Activated CD4-positive, alpha-beta memory T cell treated with anti-CD3 and anti-CD28 coated beads, Interleukin-2, amount 10 ng/mL, durations not matched to agents 7 days and 5 days (primary cell): ENCODE data around the gene ZNF280B. TPM values are rescaled to one million over a fixed set of nuclear protein-coding genes. Genes with fewer than 3 reads are reported as not detected.
A peak's percentile ranks its signal among the peaks of the same experiment; 100 is the strongest.

Experiments
- CTCF ChIA-PET: fragments of 350-600 bp; sonication (Branson Sonifier 250); formaldehyde crosslinking; loops from one replicate; lab custom pipeline; 2021; ENCODE audit warnings: antibody characterized with exemption, inconsistent platforms; lab: Charles Lee
- POLR2A ChIA-PET: fragments of 350-600 bp; sonication (Branson Sonifier 250); formaldehyde crosslinking; loops from one replicate; lab custom pipeline; 2021; ENCODE audit warnings: antibody characterized with exemption; lab: Charles Lee
- DNase-seq: peaks from one replicate; pipeline ENCODE4 v3.0.0-alpha.2; 2020
- H3K27ac Mint-ChIP-seq: one replicate; pipeline ENCODE4 v1.8.0; 2021; ENCODE audit warnings: mild to moderate bottlenecking, mixed read lengths
- H3K27me3 Mint-ChIP-seq: one replicate; pipeline ENCODE4 v1.8.0; 2021; ENCODE audit warnings: mixed read lengths
- H3K36me3 Mint-ChIP-seq: one replicate; pipeline ENCODE4 v1.8.0; 2021; ENCODE audit warnings: low read depth, mixed read lengths
- H3K4me1 Mint-ChIP-seq: one replicate; pipeline ENCODE4 v1.8.0; 2021; ENCODE audit warnings: mixed read lengths
- H3K4me3 Mint-ChIP-seq: one replicate; pipeline ENCODE4 v1.8.0; 2021; ENCODE audit warnings: mild to moderate bottlenecking, mixed read lengths
- H3K9me3 Mint-ChIP-seq: one replicate; pipeline ENCODE4 v1.8.0; 2021; ENCODE audit warnings: mixed read lengths
- total RNA-seq, 2 experiments: library from RNA; stranded (reverse); gene quantifications; one replicate each; pipeline ENCODE4 v1.2.3, GENCODE V29; 2021

Gene ZNF280B
- 1 to 10 TPM; 2.0 TPM for total RNA-seq

GRCh38 chr22:22508274-22509176 lies at the start of gene ZNF280B:
Gene ZNF280B (minus strand): TSS chr22:22508742. CDS start chr22:22489398, 19,344 bp downstream.
- Mint-ChIP-seq H3K36me3 (peaks cover 24% of the 10 kb centered on the region), H3K4me3 (peak within 1 kb of the TSS; percentile 69), H3K9me3 (peaks cover 9% of the 10 kb centered on the region), H3K27me3 (peaks cover 10% of the 10 kb centered on the region), H3K27ac (no peak within 1 kb of the TSS), H3K4me1 (peaks cover 13% of the 10 kb centered on the region)
- DNase-seq: peak; percentile 87
- CTCF ChIA-PET: interaction anchor here (0.5 to 2.6 kb wide), 19 partner anchors 9 to 148 kb away, joined by 3 to 9 read pairs (median 4); partner anchors contain the start of gene ZNF280A
- POLR2A ChIA-PET: no interaction called here

GRCh38 chr22:22556995-22557925 lies 48.7 kb upstream of the ZNF280B start:
- Mint-ChIP-seq H3K9me3 (no peaks in the 10 kb centered on the region), H3K4me3 (no peak overlapping the region), H3K27me3 (no peaks in the 10 kb centered on the region), H3K36me3 (no peaks in the 10 kb centered on the region), H3K4me1 (peaks cover 4% of the 10 kb centered on the region), H3K27ac (no peak overlapping the region)
- DNase-seq: no peak
- ChIA-PET POLR2A (no interaction called here), CTCF (no interaction called here)

- ChIA-PET CTCF (no interaction called here), POLR2A (no interaction called here)
- H3K27ac Mint-ChIP-seq: no peak overlapping the region
- H3K4me3 Mint-ChIP-seq: no peak overlapping the region
- no peaks in the 10 kb centered on the region for H3K27me3 Mint-ChIP-seq
- DNase-seq: no peak
- peaks cover 4% of the 10 kb centered on the region for H3K4me1 Mint-ChIP-seq
- H3K9me3 Mint-ChIP-seq: no peaks in the 10 kb centered on the region
- H3K36me3 Mint-ChIP-seq: no peaks in the 10 kb centered on the region
Measured at GRCh38 chr22:22556578-22556977, 48.0 kb upstream of the ZNF280B start.

GRCh38 chr22:22555596-22555995 lies 47.1 kb upstream of the ZNF280B start:
- Mint-ChIP-seq H3K27me3 (no peaks in the 10 kb centered on the region), H3K4me3 (no peak overlapping the region), H3K36me3 (no peaks in the 10 kb centered on the region), H3K27ac (no peak overlapping the region), H3K9me3 (no peaks in the 10 kb centered on the region), H3K4me1 (peaks cover 4% of the 10 kb centered on the region)
- ChIA-PET CTCF (interaction anchor here (0.7 kb wide), 1 partner anchor 83 kb away, joined by 3 read pairs; no protein-coding TSS in a partner anchor), POLR2A (no interaction called here)
- DNase-seq: no peak

GRCh38 chr22:22554587-22555284 lies 46.2 kb upstream of the ZNF280B start:
- no peaks in the 10 kb centered on the region for H3K36me3 Mint-ChIP-seq
- no peak overlapping the region for H3K4me3 Mint-ChIP-seq
- peaks cover 4% of the 10 kb centered on the region for H3K4me1 Mint-ChIP-seq
- DNase-seq: no peak
- POLR2A ChIA-PET: no interaction called here
- CTCF ChIA-PET: interaction anchor here (0.7 kb wide), 1 partner anchor 10 kb away, joined by 3 read pairs; no protein-coding TSS in a partner anchor
- no peaks in the 10 kb centered on the region for H3K9me3 Mint-ChIP-seq
- peaks cover 2% of the 10 kb centered on the region for H3K27me3 Mint-ChIP-seq
- H3K27ac Mint-ChIP-seq: no peak overlapping the region

GRCh38 chr22:22553735-22554586 lies 45.4 kb upstream of the ZNF280B start:
- Mint-ChIP-seq H3K27me3 (peaks cover 3% of the 10 kb centered on the region), H3K27ac (no peak overlapping the region), H3K4me3 (no peak overlapping the region), H3K36me3 (no peaks in the 10 kb centered on the region), H3K9me3 (no peaks in the 10 kb centered on the region), H3K4me1 (peaks cover under 1% of the 10 kb centered on the region)
- CTCF ChIA-PET: interaction anchor here (0.7 kb wide), 1 partner anchor 9 kb away, joined by 3 read pairs; no protein-coding TSS in a partner anchor
- no peak for DNase-seq
- POLR2A ChIA-PET: no interaction called here

GRCh38 chr22:22553141-22553540 lies 44.6 kb upstream of the ZNF280B start:
- POLR2A ChIA-PET: no interaction called here

GRCh38 chr22:22552630-22553029 lies 44.1 kb upstream of the ZNF280B start:
- H3K4me3 Mint-ChIP-seq: no peak overlapping the region
- H3K27ac Mint-ChIP-seq: no peak overlapping the region
- CTCF ChIA-PET: no interaction called here
- POLR2A ChIA-PET: no interaction called here
- no peaks in the 10 kb centered on the region for H3K36me3 Mint-ChIP-seq
- DNase-seq: no peak
- no peaks in the 10 kb centered on the region for H3K9me3 Mint-ChIP-seq
- H3K27me3 Mint-ChIP-seq: peaks cover 3% of the 10 kb centered on the region
- H3K4me1 Mint-ChIP-seq: no peaks in the 10 kb centered on the region

More at GRCh38 chr22:22553141-22553540, 44.6 kb upstream of the ZNF280B start:
- H3K27ac Mint-ChIP-seq: no peak overlapping the region
- CTCF ChIA-PET: no interaction called here
- no peak for DNase-seq
- no peak overlapping the region for H3K4me3 Mint-ChIP-seq
- no peaks in the 10 kb centered on the region for H3K9me3 Mint-ChIP-seq
- H3K36me3 Mint-ChIP-seq: no peaks in the 10 kb centered on the region
- H3K4me1 Mint-ChIP-seq: no peaks in the 10 kb centered on the region
- H3K27me3 Mint-ChIP-seq: peaks cover 3% of the 10 kb centered on the region

GRCh38 chr22:22550789-22551434 lies 42.4 kb upstream of the ZNF280B start:
- CTCF ChIA-PET: interaction anchor here (1.5 kb wide), 1 partner anchor 36 kb away, joined by 4 read pairs; no protein-coding TSS in a partner anchor
- H3K27me3 Mint-ChIP-seq: peaks cover 3% of the 10 kb centered on the region
- H3K4me1 Mint-ChIP-seq: no peaks in the 10 kb centered on the region
- H3K27ac Mint-ChIP-seq: no peak overlapping the region
- H3K9me3 Mint-ChIP-seq: no peaks in the 10 kb centered on the region
- H3K4me3 Mint-ChIP-seq: no peak overlapping the region
- no peaks in the 10 kb centered on the region for H3K36me3 Mint-ChIP-seq
- no peak for DNase-seq
- POLR2A ChIA-PET: no interaction called here

GRCh38 chr22:22548910-22549309 lies 40.4 kb upstream of the ZNF280B start:
- Mint-ChIP-seq H3K9me3 (no peaks in the 10 kb centered on the region), H3K4me1 (no peaks in the 10 kb centered on the region), H3K27me3 (peaks cover 3% of the 10 kb centered on the region), H3K36me3 (no peaks in the 10 kb centered on the region), H3K4me3 (no peak overlapping the region), H3K27ac (no peak overlapping the region)
- CTCF ChIA-PET: no interaction called here
- POLR2A ChIA-PET: no interaction called here
- DNase-seq: no peak

- no peaks in the 10 kb centered on the region for H3K4me1 Mint-ChIP-seq
- POLR2A ChIA-PET: no interaction called here
- no peak overlapping the region for H3K27ac Mint-ChIP-seq
- no peaks in the 10 kb centered on the region for H3K36me3 Mint-ChIP-seq
- H3K4me3 Mint-ChIP-seq: no peak overlapping the region
- no peaks in the 10 kb centered on the region for H3K9me3 Mint-ChIP-seq
- DNase-seq: no peak
- CTCF ChIA-PET: no interaction called here
- peaks cover 3% of the 10 kb centered on the region for H3K27me3 Mint-ChIP-seq
Measured at GRCh38 chr22:22548317-22548716, 39.8 kb upstream of the ZNF280B start.
